RPMI7951 (cell line): ENCODE results near the gene EGLN2. TPM values are rescaled to one million over a fixed set of nuclear protein-coding genes. Genes with fewer than 3 reads are reported as not detected.
"Not testable (repeated sequence)": the region's sequence is repeated elsewhere in the genome, so short reads cannot be mapped to it uniquely, and the experiment has no call there.

Experiments
- DNase-seq: peaks from one replicate; pipeline ENCODE4 v3.0.0-alpha.2; 2012; ENCODE audit warnings: low read depth
- total RNA-seq: library from RNA; depleted of rRNA; stranded (reverse); fragments of >200 nt; shearing (Covaris generic); gene quantifications from 2 replicates; pipeline ENCODE4 v1.2.3, GENCODE V29; 2014

The EGLN2 gene
- total RNA-seq, 1 experiment from 2014 or later = 55.3 TPM

DNA sequence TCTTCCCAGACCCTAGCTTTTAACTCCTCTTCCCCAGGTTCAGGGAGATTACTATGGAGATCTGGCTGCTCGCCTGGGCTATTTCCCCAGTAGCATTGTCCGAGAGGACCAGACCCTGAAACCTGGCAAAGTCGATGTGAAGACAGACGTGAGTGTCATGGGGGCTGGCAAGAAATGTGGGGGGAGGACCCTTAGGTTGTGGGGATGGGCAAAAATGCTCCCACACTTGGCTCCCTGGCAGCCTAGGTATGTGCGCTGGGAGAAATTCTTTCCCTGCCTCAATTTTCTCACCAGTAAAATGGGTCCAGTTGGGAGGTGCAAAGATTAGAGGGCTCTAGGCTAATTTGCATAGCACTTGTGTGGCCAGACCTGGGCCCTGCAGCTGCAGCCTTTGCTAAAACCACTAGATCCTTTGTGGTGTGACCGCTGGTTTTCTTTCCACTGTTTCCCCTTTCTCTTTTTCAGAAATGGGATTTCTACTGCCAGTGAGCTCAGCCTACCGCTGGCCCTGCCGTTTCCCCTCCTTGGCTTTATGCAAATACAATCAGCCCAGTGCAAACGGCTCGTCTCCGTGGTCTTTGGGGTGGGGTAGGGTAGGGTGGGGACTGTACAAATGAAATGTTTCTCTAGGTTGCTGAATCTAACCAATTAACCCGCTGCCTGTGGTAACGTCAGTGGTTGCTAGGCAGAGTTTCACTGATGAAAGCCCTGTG lies 21.9 kb upstream of the EGLN2 start:
- DNase-seq = peak; percentile 93

DNA sequence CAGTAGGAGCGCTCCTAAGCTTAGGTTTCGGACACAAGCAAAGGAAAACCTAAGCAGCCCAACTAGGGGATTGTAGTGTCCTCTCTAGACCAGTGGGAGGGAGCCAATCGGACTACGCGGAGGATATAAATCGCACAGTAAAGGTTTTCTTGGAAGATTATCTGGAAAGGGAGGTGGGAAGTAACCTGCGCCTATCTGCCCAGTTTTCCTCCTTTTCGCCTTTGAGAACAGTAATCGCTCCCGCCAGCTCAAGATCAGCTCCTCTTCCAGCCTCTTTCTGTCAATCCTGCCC lies 21.4 kb upstream of the EGLN2 start:
- no peak for DNase-seq

DNA sequence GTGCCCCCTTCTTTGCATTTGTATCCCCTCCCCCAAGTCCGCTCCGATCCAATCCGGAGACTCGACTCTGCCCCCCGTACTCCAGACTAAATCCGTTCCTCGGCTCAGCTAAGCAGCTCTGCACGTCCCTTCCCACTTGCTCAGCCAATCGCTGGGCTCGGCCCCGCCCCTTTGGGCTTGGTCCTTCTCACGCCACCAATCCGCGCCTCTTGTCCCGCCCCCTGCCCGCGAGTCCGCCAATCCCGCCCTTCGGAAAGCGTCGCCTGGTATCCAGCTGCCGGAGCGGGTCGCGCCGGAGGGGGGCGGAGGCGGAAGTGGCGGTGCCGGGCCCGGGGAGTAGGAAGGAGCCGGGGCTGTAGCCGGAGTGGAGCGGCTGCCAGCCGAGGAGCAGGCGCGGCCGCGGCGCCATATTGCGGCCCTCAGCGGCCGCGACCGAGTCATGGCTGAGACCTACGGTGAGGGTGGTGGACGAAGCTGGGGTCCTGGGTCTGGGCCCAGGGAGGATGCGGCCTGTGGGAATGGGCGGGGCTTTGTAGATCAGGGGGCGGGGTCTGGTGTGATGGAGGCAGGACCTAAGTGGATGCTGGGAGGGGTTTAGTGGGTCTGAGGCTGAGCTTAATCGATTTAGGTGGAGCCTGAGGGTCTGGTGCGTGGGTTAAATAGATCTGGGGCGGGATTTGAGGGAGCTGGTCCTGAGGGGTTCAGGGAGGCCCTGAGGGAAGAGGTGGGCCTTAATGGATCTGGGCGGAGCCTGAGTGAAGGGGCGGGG lies 20.9 kb upstream of the EGLN2 start, which contains the start of gene RAB4B:
RAB4B (plus strand) TSS at position 311 of the 769 bp plus-strand sequence; CDS start at position 440, 129 bp downstream.
- peak; percentile 100 for DNase-seq

DNA sequence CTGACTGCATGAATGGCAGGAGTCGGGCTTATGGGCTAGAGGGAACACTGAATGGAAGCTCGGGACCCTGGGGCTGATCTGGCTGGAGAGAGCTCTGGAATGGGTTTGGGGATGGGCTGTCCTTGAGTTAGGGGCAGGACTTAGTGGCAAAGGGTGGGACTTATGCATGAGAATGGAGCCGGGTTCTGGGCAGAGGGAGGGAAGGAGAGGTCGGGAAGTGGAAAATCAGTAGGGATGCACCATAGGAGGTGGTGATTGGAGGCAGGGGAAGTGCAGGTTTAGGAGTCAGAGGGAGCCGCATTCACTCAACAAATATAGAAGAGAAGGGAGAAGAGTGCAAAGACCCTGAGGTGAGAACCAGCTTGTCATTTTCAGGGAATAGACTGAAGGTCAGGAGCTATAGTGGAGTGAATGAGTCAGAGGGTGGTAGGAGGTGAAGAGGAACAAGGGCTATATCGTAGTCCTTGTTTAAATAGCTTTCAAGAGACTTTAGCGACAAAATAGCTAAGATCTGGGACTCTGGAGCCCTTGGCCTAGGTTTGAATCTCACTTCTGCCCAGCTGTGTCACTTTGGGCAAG lies 20.2 kb upstream of the EGLN2 start:
- no peak for DNase-seq

DNA sequence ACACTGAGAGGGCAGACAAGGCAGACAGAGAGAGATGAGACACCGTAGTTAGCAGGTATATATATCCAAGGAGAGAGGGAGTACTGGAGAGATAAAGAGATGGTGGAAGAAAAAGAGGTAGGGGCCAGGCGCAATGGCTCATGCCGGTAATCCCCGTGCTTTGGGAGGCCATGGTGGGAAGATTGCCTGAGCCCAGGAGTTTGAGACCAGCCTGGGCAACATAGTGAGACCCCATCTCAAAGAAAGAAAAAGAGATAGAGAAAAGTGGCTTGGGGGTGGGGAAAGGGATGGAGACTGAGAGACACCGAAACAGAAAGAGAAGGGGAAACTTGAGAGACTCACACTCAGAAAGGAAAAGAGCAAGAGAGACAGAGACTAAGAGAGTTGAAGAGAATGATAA lies 18.4 kb upstream of the EGLN2 start:
- no peak for DNase-seq

DNA sequence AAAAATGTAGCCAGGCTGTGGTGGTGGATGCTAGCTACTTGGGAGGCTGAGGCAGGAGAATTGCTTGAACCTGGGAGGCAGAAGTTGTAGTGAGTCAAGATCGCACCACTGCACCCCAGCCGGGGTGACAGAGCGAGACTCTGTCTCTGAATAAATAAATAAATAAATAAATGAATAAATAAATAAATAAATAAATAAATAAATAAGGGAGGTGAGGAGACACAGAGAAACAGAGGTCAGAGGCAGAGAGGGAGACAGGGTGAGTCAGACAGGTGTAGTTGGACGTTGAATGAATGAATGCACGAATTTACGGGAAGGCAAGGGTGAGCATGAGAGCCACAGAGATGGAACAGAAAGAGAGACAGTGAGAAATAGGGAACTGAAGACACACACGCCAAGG lies 17.9 kb upstream of the EGLN2 start:
- DNase-seq = no peak

DNA sequence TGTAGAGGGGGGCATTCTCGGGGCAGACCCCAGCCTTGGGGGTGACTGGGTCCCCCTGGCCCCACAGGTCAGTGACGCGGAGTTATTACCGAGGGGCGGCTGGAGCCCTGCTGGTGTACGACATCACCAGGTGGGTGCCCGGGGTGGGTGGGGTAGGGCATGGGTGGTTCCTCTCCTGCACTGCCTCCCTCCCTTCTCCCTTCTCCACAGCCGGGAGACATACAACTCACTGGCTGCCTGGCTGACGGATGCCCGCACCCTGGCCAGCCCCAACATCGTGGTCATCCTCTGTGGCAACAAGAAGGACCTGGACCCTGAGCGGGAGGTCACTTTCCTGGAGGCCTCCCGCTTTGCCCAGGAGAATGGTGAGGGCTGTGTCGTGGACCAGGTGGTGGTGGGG lies 15.3 kb upstream of the EGLN2 start:
- DNase-seq = no peak

DNA sequence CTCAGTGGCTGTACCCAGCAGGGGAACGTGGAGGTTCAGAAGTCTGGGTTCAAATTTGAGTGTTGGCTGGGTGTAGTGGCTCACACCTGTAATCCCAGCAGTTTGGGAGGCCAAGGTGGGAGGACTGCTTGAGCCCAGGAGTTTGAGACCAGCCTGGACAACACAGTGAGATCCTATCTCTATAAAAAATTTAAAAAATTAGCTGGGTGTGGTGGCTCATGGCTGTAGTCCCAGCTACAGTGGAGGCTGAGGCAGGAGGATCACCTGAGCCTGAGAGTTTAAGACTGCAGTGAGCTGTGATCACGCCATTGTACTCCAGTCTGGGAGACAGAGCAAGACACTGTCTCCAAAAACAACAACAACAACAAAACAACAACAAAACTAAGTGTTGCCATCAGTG lies 14.8 kb upstream of the EGLN2 start:
- DNase-seq = not testable (repeated sequence)

DNA sequence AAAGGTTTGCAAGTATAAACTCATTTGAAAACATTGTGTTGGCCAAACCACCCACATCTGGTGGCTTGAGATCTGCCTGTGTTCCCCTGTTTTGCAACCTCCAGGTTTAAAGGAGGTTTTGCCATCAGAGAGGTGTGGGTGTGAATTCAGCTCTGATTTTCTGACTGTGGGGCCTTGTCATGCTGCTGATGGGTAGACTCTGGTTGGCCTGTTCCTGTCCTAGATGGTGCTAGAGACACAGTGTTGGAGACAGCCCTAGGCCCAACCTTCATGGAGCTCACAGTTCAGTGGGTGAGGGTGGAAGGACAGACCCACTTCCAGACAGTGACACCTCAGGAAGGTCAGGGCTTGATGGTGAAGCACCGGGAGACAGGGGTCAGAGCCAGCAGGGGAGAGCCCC lies 13.5 kb upstream of the EGLN2 start:
- no peak for DNase-seq

DNA sequence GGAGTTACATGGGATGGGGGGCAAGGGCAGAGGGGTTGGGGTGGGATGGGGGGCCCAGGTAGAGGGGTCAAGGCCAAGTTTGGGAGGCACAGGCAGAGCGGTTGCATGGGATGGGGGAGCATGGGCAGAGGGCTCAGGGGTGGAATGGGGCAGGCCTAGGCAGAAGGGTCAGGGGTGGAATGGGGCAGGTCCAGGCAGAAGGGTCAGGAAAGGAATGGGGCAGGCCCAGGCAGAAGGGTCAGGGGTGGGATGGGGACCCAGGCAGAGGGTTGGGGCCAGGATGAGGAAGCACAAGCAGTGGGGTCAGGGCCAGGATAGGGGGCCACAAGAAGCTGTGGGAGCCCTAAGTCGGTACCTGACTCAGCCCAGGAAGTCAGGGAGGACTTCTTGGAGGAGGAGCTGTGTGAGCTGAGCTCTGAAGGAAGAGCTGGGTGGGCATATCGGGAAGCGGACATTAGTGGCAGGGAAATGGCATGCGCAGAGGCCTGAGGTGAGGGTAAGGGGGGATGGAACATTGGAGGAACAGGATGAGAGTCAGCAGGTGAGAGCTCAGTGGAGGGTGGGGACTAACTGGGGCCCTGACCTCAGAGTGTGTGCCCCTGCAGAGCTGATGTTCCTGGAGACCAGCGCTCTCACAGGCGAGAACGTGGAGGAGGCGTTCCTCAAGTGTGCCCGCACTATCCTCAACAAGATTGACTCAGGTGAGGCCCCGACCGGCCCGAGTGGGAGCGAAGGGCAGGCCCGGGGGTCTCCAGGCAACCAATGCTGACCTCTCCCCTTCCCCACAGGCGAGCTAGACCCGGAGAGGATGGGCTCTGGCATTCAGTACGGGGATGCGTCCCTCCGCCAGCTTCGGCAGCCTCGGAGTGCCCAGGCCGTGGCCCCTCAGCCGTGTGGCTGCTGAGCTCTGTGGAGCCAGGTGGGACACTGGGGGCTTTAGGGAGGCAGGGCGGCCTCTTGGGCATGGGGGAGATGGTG lies 12.6 kb upstream of the EGLN2 start:
- DNase-seq = no peak

DNA sequence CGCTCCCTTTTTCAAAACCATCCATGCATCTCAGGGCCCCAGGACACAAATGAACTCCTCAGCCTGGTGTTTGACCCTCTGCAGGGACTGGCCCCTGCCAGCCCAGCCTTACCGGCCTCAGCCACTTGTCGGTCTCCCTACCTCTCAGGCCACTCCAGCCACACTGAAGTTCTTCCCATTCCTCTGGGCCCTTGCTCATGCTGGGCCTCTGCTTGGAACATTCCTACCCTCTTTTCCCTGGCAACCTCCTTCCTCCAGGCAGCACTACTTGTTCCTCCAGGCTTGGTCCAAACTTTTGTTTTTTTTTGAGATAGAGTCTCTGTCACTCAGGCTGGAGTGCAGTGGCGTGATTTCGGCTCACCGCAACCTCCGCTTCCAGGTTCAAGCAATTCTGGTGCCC lies 7.6 kb upstream of the EGLN2 start:
- no peak for DNase-seq

DNA sequence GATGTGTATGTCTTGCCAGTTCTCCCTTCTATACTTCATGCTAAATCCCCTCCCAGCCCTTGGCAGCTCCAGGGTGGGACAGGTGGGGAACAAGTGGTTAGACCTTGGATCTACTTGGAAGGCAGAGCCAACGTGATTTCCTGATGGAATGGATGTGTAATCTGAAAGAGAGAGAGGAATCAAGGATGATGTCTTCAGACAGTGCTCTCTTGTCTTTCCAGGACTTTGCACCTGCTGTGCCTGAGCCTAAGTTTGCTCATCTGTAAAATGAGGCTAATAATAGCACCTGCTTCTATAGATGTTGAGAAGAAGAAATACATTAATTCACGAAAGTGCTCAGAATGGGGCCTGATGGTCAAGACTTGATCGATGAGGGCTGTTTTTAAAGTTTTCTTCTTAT lies 7.0 kb upstream of the EGLN2 start:
- no peak for DNase-seq

DNA sequence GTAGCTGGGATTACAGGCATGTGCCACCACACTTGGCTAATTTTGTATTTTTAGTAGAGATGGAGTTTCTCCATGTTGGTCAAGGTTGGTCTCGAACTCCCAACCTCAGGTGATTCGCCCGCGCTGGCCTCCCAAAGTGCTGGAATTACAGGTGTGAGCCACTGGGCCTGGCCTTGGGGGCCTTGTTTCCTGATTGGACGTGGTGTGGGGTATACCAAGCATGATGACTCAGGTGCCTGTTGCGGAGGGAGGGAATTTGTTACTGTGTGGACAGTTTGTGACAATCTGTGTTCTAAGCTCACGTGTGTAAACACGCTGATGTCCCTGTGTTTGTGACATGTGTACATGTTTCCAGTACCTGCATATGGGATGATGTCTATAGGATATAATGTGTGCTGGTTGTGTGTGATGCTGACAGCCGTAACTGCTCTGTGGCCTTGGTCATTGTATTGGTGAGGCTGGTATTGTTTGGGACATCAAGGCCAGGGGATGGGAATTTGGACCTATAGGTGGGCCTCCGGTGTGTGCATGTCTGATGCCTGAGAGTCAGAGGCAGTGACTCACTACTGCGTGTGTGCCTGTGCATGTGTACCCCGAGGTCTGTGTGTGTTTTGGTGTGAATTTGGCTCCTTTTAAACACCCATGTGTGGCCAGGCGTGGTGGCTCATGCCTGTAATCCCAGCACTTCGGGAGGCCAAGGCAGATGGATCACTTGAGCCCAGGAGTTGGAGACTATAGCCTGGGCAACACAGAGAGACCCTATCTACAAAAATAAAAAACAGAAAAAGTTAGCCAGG lies 1.6 kb upstream of the EGLN2 start:
- DNase-seq = no peak

DNA sequence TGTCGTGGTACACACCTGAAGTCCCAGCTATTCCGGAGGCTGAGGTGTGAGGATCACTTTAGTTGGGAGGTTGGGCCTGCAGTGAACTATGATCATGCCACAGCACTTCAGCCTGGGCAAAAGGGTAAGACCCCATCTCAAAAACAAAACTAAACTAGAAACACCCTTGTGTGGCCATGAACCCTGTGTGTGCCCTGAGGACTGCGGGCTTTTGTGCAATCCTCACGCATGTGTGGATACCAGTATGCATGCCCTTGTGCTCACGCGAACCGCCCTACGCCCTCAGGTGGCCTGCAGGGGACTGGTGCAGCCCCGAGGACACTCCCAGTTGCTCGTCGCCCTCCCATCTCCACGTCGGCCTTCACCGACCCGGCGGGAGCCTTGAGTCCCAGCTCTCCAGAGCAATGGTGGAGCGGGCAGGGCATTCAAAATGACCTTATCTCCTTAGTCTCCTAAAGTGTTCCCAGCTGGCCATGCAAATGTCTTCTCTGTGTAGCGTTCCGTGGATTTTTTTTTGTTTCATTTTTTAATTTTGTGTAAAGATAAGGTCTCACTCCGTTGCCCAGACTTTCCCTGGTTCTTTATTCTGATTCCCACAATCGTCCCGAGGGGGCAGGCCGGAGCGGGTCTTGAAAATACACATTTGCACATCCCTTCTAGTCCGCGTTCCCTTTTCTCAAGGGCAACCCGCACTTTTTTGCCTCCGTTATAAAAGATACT lies 868 bp upstream of the EGLN2 start:
- peak; percentile 82 for DNase-seq

DNA sequence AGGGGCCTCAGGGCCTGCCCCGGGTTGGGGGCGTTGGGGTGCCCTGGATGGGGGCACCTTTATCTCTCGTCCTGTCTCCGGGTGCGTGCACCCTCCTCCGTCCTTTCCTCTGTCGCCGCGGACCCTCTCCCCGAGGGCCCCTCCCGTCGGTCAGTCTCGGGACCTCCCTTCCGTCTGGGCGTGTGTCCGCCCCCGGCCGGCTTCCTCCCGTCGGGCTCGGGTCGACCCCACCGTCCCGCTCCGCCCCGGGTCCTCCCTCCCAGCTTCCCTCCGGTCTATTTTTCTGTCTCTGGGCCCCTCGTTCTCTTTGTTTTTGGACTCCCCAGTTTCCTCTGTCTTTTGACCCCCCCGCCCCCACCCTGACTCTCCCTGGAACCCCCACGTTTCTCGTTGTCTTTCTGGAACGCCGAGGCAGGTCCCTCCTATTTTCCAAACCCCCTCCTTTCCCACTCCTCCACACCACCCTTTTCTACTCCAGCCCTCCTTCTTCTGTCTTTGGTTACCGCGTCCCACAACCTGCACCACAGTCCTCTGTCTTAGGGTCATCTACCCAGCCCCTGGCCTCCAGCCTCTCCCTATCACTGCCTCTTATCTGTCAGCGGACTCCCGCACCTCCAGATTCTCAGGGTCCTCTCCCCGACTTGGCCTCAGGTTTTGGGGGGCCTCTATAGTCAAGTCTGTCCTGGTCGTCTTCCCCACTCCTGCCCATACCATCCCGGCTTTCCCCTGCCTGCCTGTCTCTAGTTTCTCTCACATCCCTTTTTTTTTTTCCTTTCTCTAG lies 757 bp downstream of the EGLN2 start:
- DNase-seq = peak; percentile 42

DNA sequence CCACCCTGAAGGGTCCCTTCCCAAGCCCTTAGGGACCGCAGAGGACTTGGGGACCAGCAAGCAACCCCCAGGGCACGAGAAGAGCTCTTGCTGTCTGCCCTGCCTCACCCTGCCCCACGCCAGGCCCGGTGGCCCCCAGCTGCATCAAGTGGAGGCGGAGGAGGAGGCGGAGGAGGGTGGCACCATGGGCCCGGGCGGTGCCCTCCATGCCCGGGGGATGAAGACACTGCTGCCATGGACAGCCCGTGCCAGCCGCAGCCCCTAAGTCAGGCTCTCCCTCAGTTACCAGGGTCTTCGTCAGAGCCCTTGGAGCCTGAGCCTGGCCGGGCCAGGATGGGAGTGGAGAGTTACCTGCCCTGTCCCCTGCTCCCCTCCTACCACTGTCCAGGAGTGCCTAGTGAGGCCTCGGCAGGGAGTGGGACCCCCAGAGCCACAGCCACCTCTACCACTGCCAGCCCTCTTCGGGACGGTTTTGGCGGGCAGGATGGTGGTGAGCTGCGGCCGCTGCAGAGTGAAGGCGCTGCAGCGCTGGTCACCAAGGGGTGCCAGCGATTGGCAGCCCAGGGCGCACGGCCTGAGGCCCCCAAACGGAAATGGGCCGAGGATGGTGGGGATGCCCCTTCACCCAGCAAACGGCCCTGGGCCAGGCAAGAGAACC lies 1.5 kb downstream of the EGLN2 start:
- no peak for DNase-seq

DNA sequence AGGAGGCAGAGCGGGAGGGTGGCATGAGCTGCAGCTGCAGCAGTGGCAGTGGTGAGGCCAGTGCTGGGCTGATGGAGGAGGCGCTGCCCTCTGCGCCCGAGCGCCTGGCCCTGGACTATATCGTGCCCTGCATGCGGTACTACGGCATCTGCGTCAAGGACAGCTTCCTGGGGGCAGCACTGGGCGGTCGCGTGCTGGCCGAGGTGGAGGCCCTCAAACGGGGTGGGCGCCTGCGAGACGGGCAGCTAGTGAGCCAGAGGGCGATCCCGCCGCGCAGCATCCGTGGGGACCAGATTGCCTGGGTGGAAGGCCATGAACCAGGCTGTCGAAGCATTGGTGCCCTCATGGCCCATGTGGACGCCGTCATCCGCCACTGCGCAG lies 2.0 kb downstream of the EGLN2 start:
- DNase-seq = no peak

DNA sequence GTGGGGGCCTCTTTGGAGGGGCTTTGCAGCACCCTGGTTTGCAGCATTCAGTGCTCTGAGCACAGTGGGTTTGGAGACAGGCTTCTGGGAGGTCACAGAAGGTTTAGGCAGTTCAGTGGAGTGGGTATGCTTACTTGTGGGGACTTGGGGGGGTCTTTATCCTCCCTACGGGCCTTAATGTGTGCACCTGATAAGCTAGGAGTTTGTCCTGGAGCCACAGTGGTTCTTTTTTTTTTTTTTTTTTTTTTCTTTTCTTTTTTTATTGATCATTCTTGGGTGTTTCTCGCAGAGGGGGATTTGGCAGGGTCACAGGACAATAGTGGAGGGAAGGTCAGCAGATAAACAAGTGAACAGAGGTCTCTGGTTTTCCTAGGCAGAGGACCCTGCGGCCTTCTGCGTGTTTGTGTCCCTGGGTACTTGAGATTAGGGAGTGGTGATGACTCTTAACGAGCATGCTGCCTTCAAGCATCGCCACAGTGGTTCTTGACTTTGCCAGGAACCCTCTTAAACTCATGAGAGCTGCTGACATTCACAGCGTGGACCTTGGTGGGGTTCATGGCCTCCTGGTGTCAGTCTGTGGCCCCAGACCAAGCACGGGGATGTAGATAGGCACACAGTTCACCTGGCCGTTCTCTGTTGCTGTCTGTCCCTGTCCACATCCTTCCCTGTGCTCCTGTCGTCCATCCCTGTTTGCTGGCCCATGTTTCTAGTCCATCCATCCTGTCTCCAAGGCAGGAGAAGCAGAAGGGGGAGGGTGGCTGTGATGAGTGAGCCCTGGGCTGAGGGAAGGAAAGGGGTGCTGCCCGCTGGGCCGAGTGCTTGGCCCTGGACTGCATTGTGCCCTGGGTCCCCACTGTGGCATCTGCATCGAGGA lies 2.7 kb downstream of the EGLN2 start:
- no peak for DNase-seq
